Measurements from ENCODE around the gene ZNF74.

The ZNF74 gene

GRCh38 chr22:20422271-20423007, 28.5 kb downstream of the ZNF74 start:
- no peak for DNase-seq

DNA sequence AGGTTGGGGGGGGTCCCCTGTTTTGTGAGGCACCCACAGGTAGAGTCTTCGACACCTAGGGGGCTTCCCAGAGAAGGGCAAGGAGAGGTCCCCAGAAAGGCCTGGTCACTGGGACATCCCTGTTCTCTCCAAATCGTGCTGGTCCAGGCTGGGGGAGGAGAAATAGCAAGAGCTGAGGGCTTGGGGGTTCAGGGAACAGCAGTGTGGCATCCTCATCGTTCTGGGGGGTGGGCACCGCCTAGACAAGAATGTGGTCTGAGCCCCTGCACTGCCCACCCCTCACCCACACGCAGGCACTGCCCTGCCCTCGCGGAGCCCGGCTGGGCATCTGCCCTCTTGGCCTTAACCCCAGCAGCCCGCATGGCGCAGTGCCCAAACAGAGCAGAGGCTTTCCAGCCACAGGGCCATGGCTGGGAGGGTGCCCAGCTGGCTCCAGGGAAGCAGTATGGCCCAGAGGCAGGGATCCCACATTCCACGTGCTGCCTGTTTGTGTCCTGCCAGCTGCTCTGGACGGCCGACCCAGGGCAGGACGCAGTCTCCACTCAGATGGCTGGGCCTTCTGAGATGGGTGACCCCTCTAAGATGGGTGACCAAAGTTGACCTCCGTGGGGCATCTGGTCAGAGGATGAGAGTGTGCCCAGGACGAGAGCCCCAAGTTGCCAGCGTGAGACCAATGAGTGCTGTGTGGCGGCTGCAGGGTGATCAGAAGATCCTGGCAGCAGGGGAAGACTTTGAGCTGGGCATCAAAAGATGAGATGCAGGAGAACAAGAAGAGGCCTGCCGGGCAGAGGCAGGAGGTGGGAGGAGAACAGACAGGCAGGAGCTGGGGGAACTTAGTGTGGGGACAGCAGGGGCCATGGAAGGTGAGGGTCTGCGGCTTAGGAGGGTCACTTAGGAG, 29.3 kb downstream of the ZNF74 start:
- no peak for DNase-seq

- no peak for DNase-seq
Measured at GRCh38 chr22:20423906-20424551, 30.1 kb downstream of the ZNF74 start.

DNA sequence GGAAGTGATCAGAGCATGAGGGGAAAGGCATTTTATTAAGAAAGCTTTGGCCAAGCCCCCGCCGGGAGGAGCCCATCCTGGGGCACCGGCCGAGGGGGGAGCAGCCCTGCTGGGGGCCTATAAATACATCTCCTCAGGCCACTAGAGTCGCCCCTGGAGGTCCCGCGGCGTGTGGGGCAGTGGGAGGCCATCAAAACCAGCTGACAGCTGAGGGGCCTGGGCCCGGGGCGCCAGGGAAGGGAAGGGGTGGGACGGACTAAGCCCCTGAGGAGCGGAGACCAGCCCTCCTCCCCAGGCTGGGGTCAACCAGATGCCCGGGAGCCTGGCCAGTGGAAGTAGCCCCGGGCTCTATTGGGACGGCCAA, 30.6 kb downstream of the ZNF74 start:
- no peak for DNase-seq

- no peak for DNase-seq
Measured at GRCh38 chr22:20424932-20425565, 31.1 kb downstream of the ZNF74 start.

DNA sequence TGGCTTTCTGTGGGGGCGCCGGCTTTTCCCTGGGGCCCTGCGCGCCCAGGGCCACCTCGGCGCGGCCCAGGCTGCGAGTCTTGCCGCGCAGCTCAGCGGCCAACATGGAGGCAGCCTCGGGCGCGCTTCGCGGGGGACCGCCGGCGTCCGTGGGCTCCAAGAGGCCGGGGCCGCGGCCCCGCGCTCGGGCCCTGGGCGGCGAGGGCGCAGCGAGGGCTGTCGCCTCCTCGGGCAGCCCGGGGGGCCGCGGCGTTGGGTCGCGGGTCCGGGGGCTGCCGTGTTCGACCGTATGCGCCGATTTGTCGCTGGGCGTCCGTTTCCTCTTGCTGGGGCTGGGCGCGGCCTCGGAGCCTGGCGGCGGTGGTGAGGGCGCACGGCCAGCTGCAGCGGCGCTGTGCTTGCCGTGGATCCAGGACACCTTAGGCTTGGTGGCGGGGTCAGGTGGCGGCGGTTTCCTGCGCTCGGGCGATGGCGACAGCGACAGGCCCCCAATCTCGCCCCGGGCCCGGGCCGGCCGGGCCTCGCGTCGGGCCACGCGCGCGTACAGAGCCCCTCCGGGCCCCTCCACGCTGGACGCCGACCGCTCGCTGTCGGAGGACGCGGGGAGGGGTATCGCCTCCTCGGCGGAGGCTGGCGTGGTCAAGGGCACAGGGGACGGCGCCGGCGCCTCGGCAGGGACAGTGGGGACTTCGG, 31.8 kb downstream of the ZNF74 start:
- DNase-seq, result no peak

DNA sequence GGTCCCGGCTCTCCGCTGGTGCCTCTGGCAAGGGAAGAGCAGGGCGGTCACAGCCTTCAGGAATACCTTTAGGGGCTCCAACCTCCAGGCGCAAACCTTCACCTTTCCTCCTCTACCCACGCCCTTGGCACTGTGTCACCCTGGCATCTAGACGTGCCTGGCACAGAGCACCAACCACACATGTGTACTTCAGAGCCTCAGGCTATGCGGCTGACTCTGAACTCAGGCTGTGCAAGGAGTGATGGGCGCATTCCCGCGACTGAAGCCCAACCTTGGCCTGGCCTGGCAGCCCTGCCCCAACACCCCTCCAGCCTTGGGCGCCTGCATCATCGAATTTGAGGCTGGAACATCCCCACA, 32.3 kb downstream of the ZNF74 start:
- DNase-seq, result no peak

GRCh38 chr22:20427104-20427944, 33.4 kb downstream of the ZNF74 start:
- DNase-seq, result no peak

DNA sequence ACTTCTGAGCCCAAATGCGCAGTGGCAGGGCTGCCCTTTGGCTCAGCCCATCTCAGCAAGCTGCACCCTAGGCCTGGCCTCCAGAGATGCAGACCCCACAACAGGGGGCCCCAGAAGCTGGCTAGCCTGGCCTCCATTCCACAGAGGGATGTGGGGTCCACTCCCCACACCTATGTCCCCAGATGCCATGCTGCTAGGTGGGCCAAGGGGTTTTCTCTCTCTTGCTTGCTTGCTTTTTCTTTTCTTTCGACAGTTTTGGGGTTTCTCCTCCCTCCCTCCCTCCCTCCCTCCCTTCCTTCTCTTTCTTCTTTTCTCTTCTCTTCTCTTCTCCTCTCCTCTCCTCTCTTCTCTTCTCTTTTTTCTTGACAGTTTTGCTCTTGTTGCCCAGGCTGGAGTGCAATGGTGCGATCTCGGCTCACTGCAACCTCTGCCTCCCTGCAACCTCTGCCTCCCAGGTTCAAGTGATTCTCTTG, 34.0 kb downstream of the ZNF74 start:
- no peak for DNase-seq

GRCh38 chr22:20428496-20429253, 34.7 kb downstream of the ZNF74 start:
- no peak for DNase-seq

DNA sequence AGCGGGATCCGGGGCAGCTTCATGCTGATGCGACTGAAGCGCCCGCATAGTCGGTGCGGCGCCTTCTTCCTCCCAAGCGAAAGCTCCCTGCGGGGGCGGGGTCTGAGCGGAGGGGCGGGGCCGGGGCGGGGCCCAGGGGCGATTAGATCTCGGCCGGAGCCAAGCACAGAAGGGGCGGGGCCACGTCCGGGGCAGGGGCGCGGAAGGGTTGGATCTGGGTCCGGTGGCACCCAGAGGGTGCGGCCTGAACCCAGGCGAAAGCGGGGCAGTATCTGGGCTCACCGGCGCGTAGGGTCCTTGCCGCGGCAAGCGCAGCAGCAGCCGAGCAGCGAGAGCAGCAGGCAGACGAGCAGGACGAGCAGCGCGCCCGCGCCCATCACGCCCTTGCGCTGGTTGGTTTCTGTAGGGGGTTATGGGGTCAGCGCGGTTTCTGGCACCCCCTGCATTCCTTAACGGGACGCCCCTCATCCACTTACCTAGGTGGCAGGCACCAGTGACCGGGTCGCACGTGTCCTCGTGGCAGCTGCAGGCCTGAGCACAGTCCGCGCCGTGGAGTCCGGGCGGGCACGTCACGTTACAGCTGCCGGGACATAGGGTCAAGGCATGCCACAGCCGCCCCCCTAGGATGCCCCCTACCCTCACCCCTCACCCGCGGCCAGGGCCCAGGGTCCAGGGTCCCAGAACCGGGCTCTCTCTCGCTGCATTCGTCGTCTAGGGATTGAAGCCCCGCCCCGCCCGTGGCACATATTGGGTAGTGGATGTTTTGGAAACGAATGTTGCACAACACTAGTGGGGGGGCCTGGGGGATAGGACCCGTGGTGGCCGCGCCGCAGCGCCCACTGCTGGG, 35.5 kb downstream of the ZNF74 start:
- DNase-seq, result peak; percentile 72 to 81

DNA sequence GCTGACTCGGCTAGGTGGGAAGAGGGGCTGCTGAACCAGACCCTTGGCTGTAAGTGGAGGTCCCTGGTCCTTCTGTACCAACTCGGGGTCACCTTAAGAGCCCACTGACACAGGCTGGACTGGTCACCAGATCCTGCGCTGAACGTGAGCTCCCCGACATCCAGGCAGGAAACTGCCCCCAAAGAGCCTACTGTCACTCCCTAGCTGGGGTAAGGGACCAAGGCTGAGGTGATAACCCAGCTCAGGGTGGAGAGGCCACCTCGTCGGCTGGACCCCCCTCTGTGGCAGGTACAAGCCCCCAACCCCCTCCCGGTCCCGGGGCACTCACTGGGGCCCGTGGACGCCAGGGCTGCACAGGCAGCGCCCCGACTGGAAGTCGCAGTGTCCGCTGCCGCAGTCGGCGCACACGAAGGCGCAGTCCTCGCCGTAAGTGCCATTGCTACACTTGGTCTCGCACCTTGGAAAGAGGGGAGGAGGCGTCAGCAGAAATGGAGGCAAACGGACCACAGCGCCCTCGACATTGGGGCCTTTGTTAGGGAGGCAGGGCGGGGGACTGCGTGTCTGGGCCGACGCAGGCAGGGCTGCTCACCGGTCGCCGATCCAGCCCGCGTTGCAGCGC, 36.3 kb downstream of the ZNF74 start:
- no peak for DNase-seq

- DNase-seq, result peak; percentile 52 to 57
Measured at GRCh38 chr22:20430720-20431510, 37.0 kb downstream of the ZNF74 start.

DNA sequence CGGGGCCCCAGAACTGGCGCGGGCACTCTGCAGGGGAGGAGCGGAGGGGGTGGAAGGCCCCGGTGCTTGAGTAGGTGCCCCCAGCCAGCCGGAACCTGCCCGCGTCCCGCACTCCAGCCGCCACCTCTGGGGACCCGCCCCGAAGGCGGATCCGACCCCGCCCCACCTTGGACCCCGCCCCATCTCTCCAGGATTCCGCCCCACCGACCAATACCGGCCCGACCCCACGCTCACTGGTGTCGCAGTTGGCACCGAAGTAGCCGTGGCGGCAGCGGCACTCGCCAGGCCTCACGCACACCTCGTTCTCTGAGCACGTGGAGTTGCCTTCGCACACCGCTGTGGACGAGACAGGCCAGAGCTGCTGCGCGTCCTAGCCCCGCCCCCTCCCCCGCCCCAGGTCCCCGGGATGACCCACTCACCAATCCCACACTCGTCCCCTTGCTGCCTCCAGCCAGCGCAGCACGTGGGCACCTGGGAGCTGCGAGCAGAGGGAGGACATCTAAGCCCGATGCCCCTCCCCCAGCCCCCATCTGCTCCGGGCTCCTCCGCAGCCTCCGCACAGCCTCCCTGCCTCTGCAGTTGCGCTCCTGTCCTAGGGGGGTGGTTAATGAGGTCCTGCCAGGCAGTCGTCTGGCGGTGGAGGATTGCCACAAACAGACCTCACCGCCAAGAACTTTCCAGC, 37.7 kb downstream of the ZNF74 start:
- DNase-seq, result no peak

DNA sequence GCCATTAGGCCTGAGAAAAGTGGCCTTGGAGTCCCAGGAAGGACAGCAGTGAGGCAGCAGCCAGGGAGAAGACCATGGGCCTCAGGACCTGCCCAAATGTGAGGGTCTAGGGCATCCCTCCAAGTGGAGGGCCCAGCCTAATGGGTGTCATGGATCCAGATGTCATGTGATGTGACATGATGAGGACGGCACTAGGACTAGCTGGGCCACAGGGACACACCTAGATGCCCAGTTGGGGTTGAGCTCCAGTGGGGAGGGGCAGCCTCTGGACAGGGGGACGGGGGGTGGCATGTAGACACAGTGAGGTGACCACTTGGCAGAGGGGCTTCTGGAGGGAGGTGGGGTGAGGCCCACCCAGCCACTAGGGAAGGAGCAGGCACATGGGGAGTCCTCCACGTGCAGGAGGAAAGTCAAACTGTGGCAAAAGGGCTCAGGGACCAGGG, 38.3 kb downstream of the ZNF74 start:
- no peak for DNase-seq

- no peak for DNase-seq
Measured at GRCh38 chr22:20433191-20433590, 39.2 kb downstream of the ZNF74 start.

DNA sequence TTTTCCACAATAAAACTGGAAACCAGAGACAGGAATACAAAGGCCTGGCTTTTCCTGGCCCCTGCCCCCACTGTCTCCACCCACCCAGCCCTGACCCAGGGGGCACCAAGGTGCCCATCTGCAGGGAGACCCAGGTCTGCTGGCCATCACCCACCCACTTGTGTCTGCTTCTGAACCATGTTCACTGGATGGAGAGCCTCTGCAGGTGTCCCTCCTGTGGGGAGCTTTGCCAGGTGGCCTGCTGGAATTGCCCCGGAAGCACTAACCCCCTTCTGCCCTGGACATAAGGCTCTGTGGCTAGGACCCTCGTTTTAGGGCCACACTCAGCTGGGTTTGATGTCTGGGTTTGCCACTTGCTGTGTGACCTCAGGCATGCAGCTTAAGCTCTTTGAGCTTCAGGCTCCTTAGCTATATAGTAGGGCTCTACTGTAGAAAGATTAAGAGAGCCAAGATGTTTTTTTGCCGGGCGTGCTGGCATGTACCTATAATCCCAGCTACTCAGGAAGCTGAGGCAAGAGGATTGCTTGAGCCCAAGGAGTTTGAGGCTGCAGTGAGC, 39.8 kb downstream of the ZNF74 start:
- DNase-seq, result no peak
